Fibroblast of lung (primary cell): Measurements from ENCODE around the gene LCN15. TPM values are rescaled to one million over a fixed set of nuclear protein-coding genes. Genes with fewer than 3 reads are reported as not detected.
"Not testable (repeated sequence)": the region's sequence is repeated elsewhere in the genome, so short reads cannot be mapped to it uniquely, and the experiment has no call there.

Experiments
- DNase-seq, 2 donors: peaks; one replicate each; pipeline versions ENCODE4 v3.0.0 to v3.0.0-alpha.2; 2010; ENCODE audit warnings: low read depth in 2 of 2
- H2AFZ ChIP-seq: 2 replicates; pipeline ENCODE4 v1.5.1; 2012; ENCODE audit warnings: low read length, control low read depth, inconsistent platforms
- H3K27ac ChIP-seq: 2 replicates; pipeline ENCODE4 v1.5.1; 2011; ENCODE audit warnings: low read length, control low read depth; ENCODE audit not compliant: insufficient read depth
- H3K27me3 ChIP-seq: 2 replicates; pipeline ENCODE4 v1.5.1; 2011; ENCODE audit warnings: mild to moderate bottlenecking, low read length; ENCODE audit not compliant: control insufficient read depth, insufficient read depth
- H3K36me3 ChIP-seq: 2 replicates; pipeline ENCODE4 v1.5.1; 2011; ENCODE audit warnings: low read length; ENCODE audit not compliant: control insufficient read depth, insufficient read depth
- H3K4me1 ChIP-seq: 2 replicates; pipeline ENCODE4 v1.5.1; 2011; ENCODE audit warnings: low read length; ENCODE audit not compliant: control insufficient read depth, insufficient read depth; ENCODE audit errors: extremely low read depth
- H3K4me2 ChIP-seq: 2 replicates; pipeline ENCODE4 v1.5.1; 2011; ENCODE audit warnings: low read length, control low read depth; ENCODE audit not compliant: insufficient read depth; ENCODE audit errors: extremely low read depth
- H3K4me3 ChIP-seq, 4 experiments: fragments of 200-600 bp in 1 of 4; sonication (generic) in 1 of 4; replicated peaks in 1 of 4; 2 replicates each; pipeline ENCODE4 v1.5.1; 2011 to 2016; ENCODE audit warnings: low read length in 4 of 4, low read depth in 3 of 4, mild to moderate bottlenecking in 3 of 4, control low read depth in 2 of 4, inconsistent platforms in 1 of 4, mixed read lengths in 1 of 4; ENCODE audit not compliant: insufficient read depth in 1 of 4; ENCODE audit errors: control extremely low read depth in 1 of 4
- H3K79me2 ChIP-seq: 2 replicates; pipeline ENCODE4 v1.5.1; 2012; ENCODE audit warnings: mild to moderate bottlenecking, low read length, inconsistent platforms; ENCODE audit not compliant: control insufficient read depth, insufficient read depth
- H3K9ac ChIP-seq: 2 replicates; pipeline ENCODE4 v1.5.1; 2011; ENCODE audit warnings: mild to moderate bottlenecking, low read length, control low read depth; ENCODE audit not compliant: insufficient read depth
- H3K9me3 ChIP-seq: 2 replicates; pipeline ENCODE4 v1.5.1; 2012; ENCODE audit warnings: low read depth, low read length; ENCODE audit not compliant: control insufficient read depth, insufficient read depth
- H4K20me1 ChIP-seq: 2 replicates; pipeline ENCODE4 v1.5.1; 2011; ENCODE audit warnings: low read length; ENCODE audit not compliant: control insufficient read depth, insufficient read depth; ENCODE audit errors: extremely low read depth
- CTCF ChIP-seq, 2 donors: IDR thresholded peaks in 1 of 2; conservative IDR thresholded peaks in 1 of 2; 1 replicate in 1 of 2; 2 replicates in 1 of 2; pipeline ENCODE4 v1.5.1; 2011 to 2012; ENCODE audit warnings: low read length in 2 of 2, control low read depth in 1 of 2, inconsistent platforms in 1 of 2, low read depth in 1 of 2, mild to moderate bottlenecking in 1 of 2
- EZH2 ChIP-seq: IDR thresholded peaks from 2 replicates; pipeline ENCODE4 v1.5.1; 2012; ENCODE audit warnings: low read length, control low read depth, mild to moderate bottlenecking; ENCODE audit errors: missing control alignments
- polyA plus RNA-seq, 2 donors: library from polyadenylated mRNA; depleted of rRNA in 1 of 2; stranded (reverse) in 1 of 2; unstranded in 1 of 2; fragments of >200 nt; gene quantifications; 2 replicates each; pipeline ENCODE4 v1.2.1, GENCODE V29; 2011 to 2012; ENCODE audit warnings: missing spikeins in 1 of 2
- total RNA-seq: library from RNA; depleted of rRNA; stranded (reverse); fragments of >200 nt; gene quantifications from 2 replicates; pipeline ENCODE4 v1.2.1, GENCODE V29; 2014

The LCN15 gene
- total and polyA plus RNA-seq, 2 donors (not counting 1 experiment from before 2014, with no cell fraction given) = not detected

- H3K4me1 ChIP-seq = peaks cover 4% of the 10 kb centered on the region
- H3K79me2 ChIP-seq = peaks cover 4% of the 10 kb centered on the region
- H3K27ac ChIP-seq = no peak overlapping the region
- no peak overlapping the region for H2AFZ ChIP-seq
- H4K20me1 ChIP-seq = no peaks in the 10 kb centered on the region
- H3K9me3 ChIP-seq = no peaks in the 10 kb centered on the region
- no peaks in the 10 kb centered on the region for H3K36me3 ChIP-seq
- DNase-seq = peak; percentile 30 to 57
- H3K27me3 ChIP-seq = no peaks in the 10 kb centered on the region
- peak overlapping the region; percentile 45 for H3K4me2 ChIP-seq
- H3K4me3 ChIP-seq = no peak overlapping the region
- TF ChIP-seq CTCF (conservative IDR thresholded peaks at IDR 0.05 in 1 of 2, IDR thresholded peaks at IDR 0.05 in 1 of 2; ENCODE audit: low read depth in 1 of 2, low read length in 2 of 2) (peak; percentile 73 to 77), EZH2 (no peak)
- H3K9ac ChIP-seq = no peak overlapping the region
These were observed 23.5 kb upstream of the LCN15 start for GRCh38 chr9:136787690-136788400.

GRCh38 chr9:136786983-136787382, 22.7 kb upstream of the LCN15 start:
- not testable (repeated sequence) for H3K9me3 ChIP-seq, H3K79me2 ChIP-seq, H4K20me1 ChIP-seq, DNase-seq, H3K4me2 ChIP-seq, H3K4me1 ChIP-seq, H3K36me3 ChIP-seq, H3K27ac ChIP-seq, H3K9ac ChIP-seq, H2AFZ ChIP-seq, H3K4me3 ChIP-seq, H3K27me3 ChIP-seq

DNA sequence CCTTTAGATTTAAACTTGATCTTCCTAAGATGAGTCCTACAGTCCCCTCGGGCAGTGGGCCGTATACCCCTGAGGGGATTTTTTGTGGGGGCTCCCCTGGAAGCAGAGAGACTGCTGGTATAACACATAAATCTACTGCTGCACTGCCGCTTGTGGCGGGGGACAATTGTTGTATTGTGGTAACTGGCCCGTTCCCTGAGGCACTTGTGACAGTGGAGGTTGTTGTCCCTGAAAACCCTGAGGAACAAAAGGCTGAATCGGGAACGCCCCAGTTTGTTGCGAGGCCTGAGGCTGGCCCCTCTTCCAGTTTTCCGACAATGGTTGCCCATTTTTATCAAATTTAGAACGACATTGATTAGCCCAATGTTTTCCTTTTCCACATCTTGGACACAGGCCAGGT, 22.1 kb upstream of the LCN15 start:
- Histone ChIP-seq H2AFZ (no peak overlapping the region), H3K4me1 (peaks cover 4% of the 10 kb centered on the region), H3K79me2 (peaks cover under 1% of the 10 kb centered on the region), H4K20me1 (no peaks in the 10 kb centered on the region), H3K9me3 (no peaks in the 10 kb centered on the region), H3K4me2 (no peak overlapping the region), H3K27ac (no peak overlapping the region), H3K36me3 (no peaks in the 10 kb centered on the region), H3K27me3 (peaks cover 5% of the 10 kb centered on the region), H3K9ac (no peak overlapping the region), H3K4me3 (no peak overlapping the region)
- TF ChIP-seq CTCF (conservative IDR thresholded peaks at IDR 0.05 in 1 of 2, IDR thresholded peaks at IDR 0.05 in 1 of 2; ENCODE audit: low read depth in 1 of 2, low read length in 2 of 2) = no peak
- TF ChIP-seq EZH2 = no peak
- no peak for DNase-seq

DNA sequence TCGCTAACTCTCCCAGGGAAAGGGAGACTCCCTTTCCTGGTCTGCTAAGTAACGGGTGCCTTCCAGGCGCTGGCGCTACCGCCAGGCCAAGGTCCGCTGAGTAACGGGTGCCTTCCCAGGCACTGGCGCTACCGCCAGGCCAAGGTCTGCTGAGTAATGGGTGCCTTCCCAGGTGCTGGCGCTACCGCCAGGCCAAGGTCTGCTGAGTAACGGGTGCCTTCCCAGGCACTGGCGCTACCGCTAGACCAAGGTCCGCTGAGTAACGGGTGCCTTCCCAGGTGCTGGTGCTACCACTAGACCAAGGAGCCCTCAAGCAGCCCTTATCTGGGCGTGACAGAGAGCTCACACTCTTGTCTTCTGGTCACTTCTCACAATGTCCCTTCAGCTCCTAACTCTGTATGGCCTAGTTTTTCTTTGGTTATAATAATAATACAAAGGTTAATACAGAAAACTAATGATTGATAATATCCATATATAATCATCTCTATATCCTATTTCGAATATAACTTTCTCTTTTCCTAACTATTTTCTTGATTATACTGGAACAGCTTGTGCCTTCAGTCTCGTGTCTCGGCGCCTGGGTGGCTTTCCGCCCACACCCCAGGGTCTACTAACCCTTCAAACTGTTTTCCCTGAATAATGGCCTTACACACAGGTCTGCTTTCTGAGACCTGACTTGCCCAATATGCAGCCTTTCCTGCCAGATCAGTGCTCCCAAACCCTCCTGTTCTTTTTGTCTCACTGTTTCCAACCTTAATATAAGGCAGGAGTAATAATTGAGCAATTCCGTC, 21.4 kb upstream of the LCN15 start:
- H3K79me2 ChIP-seq, H3K9ac ChIP-seq, H3K36me3 ChIP-seq: not testable (repeated sequence)

More for the DNA sequence above, 21.4 kb upstream of the LCN15 start:
- DNase-seq, H4K20me1 ChIP-seq, H3K4me3 ChIP-seq, H3K4me1 ChIP-seq, H3K9me3 ChIP-seq, H3K27me3 ChIP-seq, H3K27ac ChIP-seq, H3K4me2 ChIP-seq, H2AFZ ChIP-seq: not testable (repeated sequence)
